ENCODE measurements around the gene KIAA1586.
"Not testable (repeated sequence)": the region's sequence is repeated elsewhere in the genome, so short reads cannot be mapped to it uniquely, and the experiment has no call there.

KIAA1586 gene

DNA sequence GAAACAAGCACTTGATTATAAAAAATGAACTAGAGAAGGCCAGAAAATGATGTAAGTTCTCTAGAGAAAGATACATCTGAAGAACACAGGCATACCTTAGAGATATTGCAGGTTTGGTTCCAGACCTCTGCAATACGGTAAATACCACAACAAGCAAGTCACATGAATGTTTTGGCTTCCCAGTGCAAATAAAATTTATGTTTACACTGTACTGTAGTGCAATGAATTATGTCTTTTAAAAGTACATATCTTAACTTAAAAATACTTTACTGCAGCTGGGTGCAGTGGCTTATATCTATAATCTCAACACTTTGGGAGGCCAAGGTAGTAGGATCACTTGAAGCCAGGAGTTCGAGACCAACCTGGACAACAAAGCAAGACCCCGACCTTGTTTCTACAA, 10.9 kb upstream of the KIAA1586 start:
- Histone ChIP-seq H3K27ac (replicated peaks) (no peak overlapping the region), H3K27me3 (ENCODE audit: insufficient read depth, poor library complexity, severe bottlenecking) (no peaks in the 10 kb centered on the region), H3K4me3 (replicated peaks; ENCODE audit: insufficient read depth, low read length) (no peak overlapping the region)
- TF ChIP-seq, protein P1, sequence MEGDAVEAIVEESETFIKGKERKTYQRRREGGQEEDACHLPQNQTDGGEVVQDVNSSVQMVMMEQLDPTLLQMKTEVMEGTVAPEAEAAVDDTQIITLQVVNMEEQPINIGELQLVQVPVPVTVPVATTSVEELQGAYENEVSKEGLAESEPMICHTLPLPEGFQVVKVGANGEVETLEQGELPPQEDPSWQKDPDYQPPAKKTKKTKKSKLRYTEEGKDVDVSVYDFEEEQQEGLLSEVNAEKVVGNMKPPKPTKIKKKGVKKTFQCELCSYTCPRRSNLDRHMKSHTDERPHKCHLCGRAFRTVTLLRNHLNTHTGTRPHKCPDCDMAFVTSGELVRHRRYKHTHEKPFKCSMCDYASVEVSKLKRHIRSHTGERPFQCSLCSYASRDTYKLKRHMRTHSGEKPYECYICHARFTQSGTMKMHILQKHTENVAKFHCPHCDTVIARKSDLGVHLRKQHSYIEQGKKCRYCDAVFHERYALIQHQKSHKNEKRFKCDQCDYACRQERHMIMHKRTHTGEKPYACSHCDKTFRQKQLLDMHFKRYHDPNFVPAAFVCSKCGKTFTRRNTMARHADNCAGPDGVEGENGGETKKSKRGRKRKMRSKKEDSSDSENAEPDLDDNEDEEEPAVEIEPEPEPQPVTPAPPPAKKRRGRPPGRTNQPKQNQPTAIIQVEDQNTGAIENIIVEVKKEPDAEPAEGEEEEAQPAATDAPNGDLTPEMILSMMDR (IDR thresholded peaks at IDR 0.05; ENCODE audit: insufficient read depth, low read length): no peak
- TF ChIP-seq, protein P2, sequence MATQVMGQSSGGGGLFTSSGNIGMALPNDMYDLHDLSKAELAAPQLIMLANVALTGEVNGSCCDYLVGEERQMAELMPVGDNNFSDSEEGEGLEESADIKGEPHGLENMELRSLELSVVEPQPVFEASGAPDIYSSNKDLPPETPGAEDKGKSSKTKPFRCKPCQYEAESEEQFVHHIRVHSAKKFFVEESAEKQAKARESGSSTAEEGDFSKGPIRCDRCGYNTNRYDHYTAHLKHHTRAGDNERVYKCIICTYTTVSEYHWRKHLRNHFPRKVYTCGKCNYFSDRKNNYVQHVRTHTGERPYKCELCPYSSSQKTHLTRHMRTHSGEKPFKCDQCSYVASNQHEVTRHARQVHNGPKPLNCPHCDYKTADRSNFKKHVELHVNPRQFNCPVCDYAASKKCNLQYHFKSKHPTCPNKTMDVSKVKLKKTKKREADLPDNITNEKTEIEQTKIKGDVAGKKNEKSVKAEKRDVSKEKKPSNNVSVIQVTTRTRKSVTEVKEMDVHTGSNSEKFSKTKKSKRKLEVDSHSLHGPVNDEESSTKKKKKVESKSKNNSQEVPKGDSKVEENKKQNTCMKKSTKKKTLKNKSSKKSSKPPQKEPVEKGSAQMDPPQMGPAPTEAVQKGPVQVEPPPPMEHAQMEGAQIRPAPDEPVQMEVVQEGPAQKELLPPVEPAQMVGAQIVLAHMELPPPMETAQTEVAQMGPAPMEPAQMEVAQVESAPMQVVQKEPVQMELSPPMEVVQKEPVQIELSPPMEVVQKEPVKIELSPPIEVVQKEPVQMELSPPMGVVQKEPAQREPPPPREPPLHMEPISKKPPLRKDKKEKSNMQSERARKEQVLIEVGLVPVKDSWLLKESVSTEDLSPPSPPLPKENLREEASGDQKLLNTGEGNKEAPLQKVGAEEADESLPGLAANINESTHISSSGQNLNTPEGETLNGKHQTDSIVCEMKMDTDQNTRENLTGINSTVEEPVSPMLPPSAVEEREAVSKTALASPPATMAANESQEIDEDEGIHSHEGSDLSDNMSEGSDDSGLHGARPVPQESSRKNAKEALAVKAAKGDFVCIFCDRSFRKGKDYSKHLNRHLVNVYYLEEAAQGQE (IDR thresholded peaks at IDR 0.05; ENCODE audit: insufficient replicate concordance, low read depth): no peak
- no peak for TF ChIP-seq SPI1 (IDR thresholded peaks at IDR 0.05; ENCODE audit: borderline replicate concordance, low read depth)
- no peak for DNase-seq (ENCODE audit: low read depth in 1 of 2, low spot score in 1 of 2)

DNA sequence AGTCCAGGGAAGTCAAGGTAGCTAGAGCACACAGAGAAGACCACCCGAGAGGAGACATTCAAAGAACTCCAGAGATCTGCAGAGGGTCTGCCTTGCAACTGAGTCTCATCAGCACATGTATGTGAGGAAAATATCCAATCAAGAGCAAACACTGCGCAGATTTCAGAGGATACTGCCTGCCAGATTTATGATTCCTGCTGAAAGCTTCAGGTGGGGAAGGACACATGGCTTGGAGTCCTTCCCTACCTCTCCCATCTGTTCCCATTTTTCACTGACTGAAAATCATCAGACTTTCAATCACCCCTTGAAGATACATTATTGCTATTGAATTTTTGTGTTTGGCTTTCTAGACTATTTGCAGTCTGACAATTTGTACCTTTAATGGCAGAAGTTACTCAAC, 7.6 kb upstream of the KIAA1586 start:
- no peaks in the 10 kb centered on the region for H3K27me3 ChIP-seq (ENCODE audit: insufficient read depth, poor library complexity, severe bottlenecking)
- H3K4me3 ChIP-seq (replicated peaks; ENCODE audit: insufficient read depth, low read length): no peak overlapping the region
- DNase-seq (ENCODE audit: low read depth in 1 of 2, low spot score in 1 of 2): no peak
- no peak for TF ChIP-seq GABPA (IDR thresholded peaks at IDR 0.05; ENCODE audit: low read depth)
- TF ChIP-seq, protein P2 (IDR thresholded peaks at IDR 0.05; ENCODE audit: insufficient replicate concordance, low read depth): no peak
- no peak for TF ChIP-seq SPI1 (IDR thresholded peaks at IDR 0.05; ENCODE audit: borderline replicate concordance, low read depth)
- no peak for TF ChIP-seq POLR2AphosphoS5 (IDR thresholded peaks at IDR 0.05; ENCODE audit: low read depth)
- TF ChIP-seq, protein P1 (IDR thresholded peaks at IDR 0.05; ENCODE audit: insufficient read depth, low read length): no peak
- H3K27ac ChIP-seq (replicated peaks): no peak overlapping the region

DNA sequence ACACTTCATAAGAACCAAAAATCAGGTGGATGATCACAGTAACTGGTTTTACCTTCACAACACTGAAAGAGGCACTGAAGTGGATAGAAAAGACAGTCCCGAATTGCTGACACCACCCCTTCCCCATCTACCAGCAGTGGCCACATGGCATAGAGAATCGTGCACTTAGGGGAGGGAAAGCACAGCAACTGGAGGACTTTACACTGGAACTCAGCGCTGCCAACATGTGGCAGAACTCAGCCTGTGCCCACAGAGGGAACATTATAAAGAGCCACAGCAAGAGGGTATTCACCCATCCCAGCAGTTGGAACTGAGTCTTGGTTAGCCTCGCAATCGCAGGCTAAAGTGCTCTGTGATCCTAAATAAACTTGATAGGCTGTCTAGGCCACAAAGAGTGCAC, 6.5 kb upstream of the KIAA1586 start:
- TF ChIP-seq, protein P1 (IDR thresholded peaks at IDR 0.05; ENCODE audit: insufficient read depth, low read length): peak; percentile 33
- TF ChIP-seq GABPA (IDR thresholded peaks at IDR 0.05; ENCODE audit: low read depth): no peak
- DNase-seq (ENCODE audit: low read depth in 1 of 2, low spot score in 1 of 2): peak in 1 of 2 experiments; percentile 56
- Histone ChIP-seq H3K27ac (replicated peaks) (no peak overlapping the region), H3K4me3 (replicated peaks; ENCODE audit: insufficient read depth, low read length) (no peak overlapping the region), H3K27me3 (ENCODE audit: insufficient read depth, poor library complexity, severe bottlenecking) (no peaks in the 10 kb centered on the region)

DNA sequence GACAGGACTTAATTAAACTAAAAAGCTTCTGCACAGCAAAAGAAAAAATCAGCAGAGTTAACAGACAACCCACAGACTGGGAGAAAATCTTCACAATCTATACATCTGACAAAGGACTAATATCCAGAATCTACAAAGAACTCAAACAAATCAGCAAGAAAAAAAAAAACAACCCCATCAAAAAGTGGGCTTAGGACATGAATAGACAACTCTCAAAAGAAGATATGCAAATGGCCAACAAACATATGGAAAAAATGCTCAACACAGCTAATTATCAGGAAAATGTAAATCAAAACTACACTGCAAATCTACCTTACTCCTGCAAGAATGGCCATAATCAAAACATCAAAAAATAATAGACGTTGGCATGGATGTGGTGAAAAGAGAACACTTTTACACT, 2.4 kb upstream of the KIAA1586 start:
- not testable (repeated sequence) for H3K27me3 ChIP-seq (ENCODE audit: insufficient read depth, poor library complexity, severe bottlenecking); H3K4me3 ChIP-seq (replicated peaks; ENCODE audit: insufficient read depth, low read length); DNase-seq (ENCODE audit: low read depth in 1 of 2, low spot score in 1 of 2); H3K27ac ChIP-seq (replicated peaks)

Measured in HL-60 (cell line).